SK-N-SH (cell line): ENCODE results near the gene OSBP2. TPM values are rescaled to one million over a fixed set of nuclear protein-coding genes. Genes with fewer than 3 reads are reported as not detected.

Experiments used
- CTCF ChIA-PET: fragments of 300-600, 350-600 bp; formaldehyde crosslinking; extraction: SDS; loops from one replicate; lab custom pipeline; 2021; lab: Yijun Ruan, JAX
- POLR2A ChIA-PET: fragments of 350-600 bp; sonication (Branson Sonifier 250); formaldehyde crosslinking; extraction: SDS; loops from one replicate; lab custom pipeline; 2020; ENCODE audit warnings: antibody characterized with exemption, inconsistent platforms; lab: Yijun Ruan, JAX
- DNase-seq: peaks from one replicate; pipeline ENCODE4 v3.0.0; 2012
- H2AFZ ChIP-seq: fragments of 200-600 bp; sonication (generic); 2 replicates; pipeline ENCODE4 v1.8.1; 2016; ENCODE audit warnings: antibody characterized with exemption, mild to moderate bottlenecking, low read depth
- H3F3A ChIP-seq: fragments of 200-600 bp; sonication (generic); replicated peaks from 2 replicates; pipeline ENCODE3; 2016; ENCODE audit warnings: antibody characterized with exemption, mild to moderate bottlenecking; ENCODE audit not compliant: insufficient read depth
- H3K27ac ChIP-seq, 2 experiments: fragments of 200-500 bp in 1 of 2; fragments of 200-600 bp in 1 of 2; sonication (Bioruptor generic) in 1 of 2; sonication (generic), shearing (Covaris generic) in 1 of 2; 2 replicates each; pipeline versions ENCODE4 v1.5.1 to v1.6.1; 2014 to 2016; ENCODE audit warnings: low read depth in 2 of 2, inconsistent platforms in 1 of 2, low read length in 1 of 2, mild to moderate bottlenecking in 1 of 2, mixed read lengths in 1 of 2
- H3K27me3 ChIP-seq: fragments of 200-600 bp; sonication (generic), shearing (Covaris generic); 2 replicates; pipeline ENCODE4 v1.6.1; 2016; ENCODE audit warnings: mixed run types; ENCODE audit not compliant: insufficient read depth
- H3K36me3 ChIP-seq, 2 experiments: fragments of 200-500 bp in 1 of 2; fragments of 200-600 bp in 1 of 2; sonication (Bioruptor generic) in 1 of 2; sonication (generic) in 1 of 2; replicated peaks in 1 of 2; 2 replicates each; pipeline versions ENCODE3 to v1.5.1; 2014 to 2016; ENCODE audit warnings: low read length in 1 of 2, mild to moderate bottlenecking in 1 of 2; ENCODE audit not compliant: insufficient read depth in 2 of 2, control insufficient read depth in 1 of 2
- H3K4me1 ChIP-seq, 2 experiments: fragments of 200-500 bp in 1 of 2; fragments of 200-600 bp in 1 of 2; sonication (Bioruptor generic) in 1 of 2; sonication (generic), shearing (Covaris generic) in 1 of 2; 2 replicates each; pipeline versions ENCODE4 v1.5.1 to v1.6.1; 2014 to 2016; ENCODE audit warnings: low read depth in 1 of 2, low read length in 1 of 2, mixed run types in 1 of 2; ENCODE audit not compliant: insufficient read depth in 2 of 2, control insufficient read depth in 1 of 2
- H3K4me2 ChIP-seq: fragments of 200-600 bp; sonication (generic), shearing (Covaris generic); 2 replicates; pipeline ENCODE4 v1.6.1; 2017; ENCODE audit warnings: mixed run types
- H3K4me3 ChIP-seq, 2 experiments: fragments of 200-500 bp in 1 of 2; fragments of 200-600 bp in 1 of 2; sonication (Bioruptor generic) in 1 of 2; sonication (generic), shearing (Covaris generic) in 1 of 2; 2 replicates each; pipeline versions ENCODE4 v1.5.1 to v1.8.1; 2014 to 2016; ENCODE audit warnings: low read depth in 2 of 2, inconsistent platforms in 1 of 2, low read length in 1 of 2, mild to moderate bottlenecking in 1 of 2, mixed read lengths in 1 of 2, moderate library complexity in 1 of 2
- H3K79me2 ChIP-seq: fragments of 200-600 bp; sonication (generic); 2 replicates; pipeline ENCODE4 v1.8.1; 2017; ENCODE audit warnings: mild to moderate bottlenecking; ENCODE audit not compliant: insufficient read depth
- H3K9ac ChIP-seq: fragments of 200-600 bp; sonication (generic); 2 replicates; pipeline ENCODE4 v1.6.1; 2017; ENCODE audit warnings: mixed run types
- H3K9me2 ChIP-seq: fragments of 200-600 bp; sonication (generic); 2 replicates; pipeline ENCODE4 v1.6.1; 2017; ENCODE audit warnings: mixed run types
- H3K9me3 ChIP-seq: fragments of 200-600 bp; sonication (generic); 2 replicates; pipeline ENCODE4 v1.6.1; 2017; ENCODE audit warnings: mixed run types, mild to moderate bottlenecking, moderate library complexity
- H4K20me1 ChIP-seq: fragments of 200-600 bp; sonication (generic); 2 replicates; pipeline ENCODE4 v1.6.1; 2017; ENCODE audit warnings: mild to moderate bottlenecking, mixed run types; ENCODE audit not compliant: insufficient read depth
- ELF1 ChIP-seq: IDR thresholded peaks from 2 replicates; pipeline ENCODE4 v1.4.0; 2012
- EP300 ChIP-seq, 2 experiments: IDR thresholded peaks; 2 replicates each; pipeline versions ENCODE4 v1.4.0 to v1.6.1; 2012; ENCODE audit warnings: borderline replicate concordance in 1 of 2, low read depth in 1 of 2, low read length in 1 of 2
- EZH2phosphoT487 ChIP-seq: fragments of 200-600 bp; sonication (generic); IDR thresholded peaks from 2 replicates; pipeline ENCODE4 v1.6.1; 2017; ENCODE audit warnings: low read depth, mixed run types, mild to moderate bottlenecking, antibody characterized with exemption, moderate library complexity, borderline replicate concordance
- FOSL2 ChIP-seq: IDR thresholded peaks from 2 replicates; pipeline ENCODE4 v1.4.0; 2012; ENCODE audit warnings: low read depth, mild to moderate bottlenecking, moderate library complexity, borderline replicate concordance
- FOXM1 ChIP-seq: IDR thresholded peaks from 2 replicates; pipeline ENCODE4 v1.4.0; 2012; ENCODE audit warnings: low read depth, mild to moderate bottlenecking
- GABPA ChIP-seq: IDR thresholded peaks from 2 replicates; pipeline ENCODE4 v1.4.0; 2012; ENCODE audit warnings: low read depth, mild to moderate bottlenecking
- MEF2A ChIP-seq: IDR thresholded peaks from 2 replicates; pipeline ENCODE4 v1.4.0; 2012; ENCODE audit warnings: low read depth, borderline replicate concordance
- NFIC ChIP-seq: IDR thresholded peaks from 2 replicates; pipeline ENCODE4 v1.4.0; 2012; ENCODE audit warnings: borderline replicate concordance
- POLR2AphosphoS5 ChIP-seq: IDR thresholded peaks from 2 replicates; pipeline ENCODE4 v1.6.1; 2012; ENCODE audit warnings: low read depth, low read length
- RCOR1 ChIP-seq: fragments of 150-350 bp; IDR thresholded peaks from 2 replicates; pipeline ENCODE4 v1.6.1; 2017; ENCODE audit warnings: antibody characterized with exemption, low read length
- RXRA ChIP-seq: IDR thresholded peaks from 2 replicates; pipeline ENCODE4 v1.4.0; 2012; ENCODE audit warnings: low read depth, mild to moderate bottlenecking, borderline replicate concordance
- SMC3 ChIP-seq: IDR thresholded peaks from 2 replicates; pipeline ENCODE4 v1.6.1; 2012; ENCODE audit warnings: low read depth, low read length, improper control_type of control experiment
- TAF1 ChIP-seq: IDR thresholded peaks from 2 replicates; pipeline ENCODE4 v1.6.1; 2012; ENCODE audit warnings: low read depth, mild to moderate bottlenecking, low read length, moderate library complexity, borderline replicate concordance
- TEAD4 ChIP-seq: IDR thresholded peaks from 2 replicates; pipeline ENCODE4 v1.4.0; 2012; ENCODE audit warnings: mild to moderate bottlenecking, borderline replicate concordance; ENCODE audit not compliant: insufficient read depth
- YY1 ChIP-seq: IDR thresholded peaks from 2 replicates; pipeline ENCODE4 v1.4.0; 2012; ENCODE audit warnings: low read depth, mild to moderate bottlenecking
- ZBTB33 ChIP-seq: IDR thresholded peaks from 2 replicates; pipeline ENCODE4 v1.4.0; 2012; ENCODE audit warnings: low read depth, borderline replicate concordance
- WGBS: methylation state at CpG from one replicate; pipeline ENCODE4 v1.1.6; 2017; ENCODE audit warnings: low lambda C conversion rate; 5-methylcytosine and 5-hydroxymethylcytosine counted together
- polyA plus RNA-seq, 3 experiments: library from polyadenylated mRNA; depleted of rRNA; stranded (reverse); fragments of >200 nt; gene quantifications; 2 replicates each; pipeline ENCODE4 v1.2.3, GENCODE V29; 2012
- TF ChIP-seq, protein P1 (sequence below): IDR thresholded peaks from 2 replicates; pipeline ENCODE4 v1.4.0; 2012; ENCODE audit warnings: low read depth
- TF ChIP-seq, protein P2 (sequence below): IDR thresholded peaks from 2 replicates; pipeline ENCODE4 v1.4.0; 2012; ENCODE audit warnings: low read depth, borderline replicate concordance
- TF ChIP-seq, protein P3 (sequence below): fragments of 150-350 bp; IDR thresholded peaks from 2 replicates; pipeline ENCODE4 v1.6.1; 2017; ENCODE audit warnings: antibody characterized with exemption, low read length, low read depth, borderline replicate concordance
- TF ChIP-seq, protein P4 (sequence below): IDR thresholded peaks from 2 replicates; pipeline ENCODE4 v1.6.1; 2012; ENCODE audit warnings: mild to moderate bottlenecking, low read depth, low read length, moderate library complexity

Gene OSBP2
- polyA plus RNA-seq, 1 of the 3 experiments (the other 2 are of a cell fraction): 3.1 TPM

DNA sequence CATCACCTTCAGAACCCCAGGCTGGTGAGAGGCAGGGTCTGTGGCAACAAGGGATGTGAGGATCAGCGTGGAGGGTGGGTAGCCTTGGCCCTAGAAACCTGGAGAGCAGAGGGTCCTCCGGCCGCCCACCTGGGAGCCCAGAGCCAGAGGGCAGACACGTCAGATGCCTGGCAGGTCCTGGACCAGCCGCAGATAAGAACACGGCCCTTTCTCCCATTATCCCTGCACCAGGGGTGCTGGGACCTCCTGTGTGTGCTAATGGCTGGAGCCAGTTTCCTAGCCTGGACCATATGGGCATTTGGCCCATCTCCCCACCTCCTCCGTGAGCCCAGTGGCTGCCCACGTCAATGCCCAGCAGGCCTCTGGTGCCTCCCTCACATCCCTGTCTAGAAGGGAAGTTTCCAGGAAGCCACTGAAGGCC lies 185.5 kb downstream of the OSBP2 start:
- no peaks in the 10 kb centered on the region for H3F3A ChIP-seq
- WGBS: 93% methylated on average over 8 of the region's 8 CpGs
- H3K4me2 ChIP-seq: no peak overlapping the region
- H2AFZ ChIP-seq: no peak overlapping the region
- no peaks in the 10 kb centered on the region for H3K79me2 ChIP-seq
- H3K4me3 ChIP-seq: no peak overlapping the region
- TF ChIP-seq EP300 (IDR thresholded peaks at IDR 0.05; ENCODE audit: borderline replicate concordance in 1 of 2, low read depth in 1 of 2, low read length in 1 of 2) (no peak), FOSL2 (no peak), GABPA (no peak), EZH2phosphoT487 (no peak), RCOR1 (no peak), TEAD4 (no peak)
- TF ChIP-seq, protein P1, sequence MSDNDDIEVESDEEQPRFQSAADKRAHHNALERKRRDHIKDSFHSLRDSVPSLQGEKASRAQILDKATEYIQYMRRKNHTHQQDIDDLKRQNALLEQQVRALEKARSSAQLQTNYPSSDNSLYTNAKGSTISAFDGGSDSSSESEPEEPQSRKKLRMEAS: no peak
- TF ChIP-seq, all 33 proteins: peak for 0
- Histone ChIP-seq H3K36me3 (no peaks in the 10 kb centered on the region), H3K9me2 (no peaks in the 10 kb centered on the region), H3K9ac (no peak overlapping the region), H3K27ac (no peak overlapping the region; a peak in 1 of 4 replicates), H4K20me1 (no peaks in the 10 kb centered on the region), H3K9me3 (no peaks in the 10 kb centered on the region), H3K4me1 (peaks cover 0 to 73% of the 10 kb centered on the region in 2 experiments; a peak in 1 of 4 replicates), H3K27me3 (no peaks in the 10 kb centered on the region)
- ChIA-PET CTCF (interaction anchor here (1.7 kb wide), 1 partner anchor 10 kb away, joined by 10 read pairs; no protein-coding TSS in a partner anchor), POLR2A (no interaction called here)
- DNase-seq: no peak

GRCh38 chr22:30880847-30881246 lies 186.2 kb downstream of the OSBP2 start:
- Histone ChIP-seq H3K27me3 (no peaks in the 10 kb centered on the region), H3K9me3 (no peaks in the 10 kb centered on the region), H3K4me1 (peaks cover 0 to 69% of the 10 kb centered on the region in 2 experiments; a peak in 1 of 4 replicates), H3K9ac (no peak overlapping the region), H4K20me1 (no peaks in the 10 kb centered on the region), H3K4me2 (no peak overlapping the region), H3K79me2 (no peaks in the 10 kb centered on the region), H3K4me3 (no peak overlapping the region), H3F3A (no peaks in the 10 kb centered on the region), H3K9me2 (no peaks in the 10 kb centered on the region), H2AFZ (no peak overlapping the region), H3K27ac (peak overlapping the region in 1 of 2 experiments; percentile 43; a peak in 1 of 4 replicates), H3K36me3 (no peaks in the 10 kb centered on the region)
- no CpG with 5 or more reads among the region's 5 CpGs for WGBS
- DNase-seq: no peak
- TF ChIP-seq RCOR1 (no peak), FOXM1 (no peak), ELF1 (no peak), SMC3 (no peak), GABPA (no peak), NFIC (no peak), ZBTB33 (no peak), EZH2phosphoT487 (no peak), TAF1 (no peak), MEF2A (no peak), POLR2AphosphoS5 (no peak), YY1 (no peak), RXRA (no peak)
- TF ChIP-seq, protein P2, sequence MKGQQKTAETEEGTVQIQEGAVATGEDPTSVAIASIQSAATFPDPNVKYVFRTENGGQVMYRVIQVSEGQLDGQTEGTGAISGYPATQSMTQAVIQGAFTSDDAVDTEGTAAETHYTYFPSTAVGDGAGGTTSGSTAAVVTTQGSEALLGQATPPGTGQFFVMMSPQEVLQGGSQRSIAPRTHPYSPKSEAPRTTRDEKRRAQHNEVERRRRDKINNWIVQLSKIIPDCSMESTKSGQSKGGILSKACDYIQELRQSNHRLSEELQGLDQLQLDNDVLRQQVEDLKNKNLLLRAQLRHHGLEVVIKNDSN: no peak
- TF ChIP-seq, protein P3, sequence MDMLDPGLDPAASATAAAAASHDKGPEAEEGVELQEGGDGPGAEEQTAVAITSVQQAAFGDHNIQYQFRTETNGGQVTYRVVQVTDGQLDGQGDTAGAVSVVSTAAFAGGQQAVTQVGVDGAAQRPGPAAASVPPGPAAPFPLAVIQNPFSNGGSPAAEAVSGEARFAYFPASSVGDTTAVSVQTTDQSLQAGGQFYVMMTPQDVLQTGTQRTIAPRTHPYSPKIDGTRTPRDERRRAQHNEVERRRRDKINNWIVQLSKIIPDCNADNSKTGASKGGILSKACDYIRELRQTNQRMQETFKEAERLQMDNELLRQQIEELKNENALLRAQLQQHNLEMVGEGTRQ: no peak
- TF ChIP-seq, protein P4, sequence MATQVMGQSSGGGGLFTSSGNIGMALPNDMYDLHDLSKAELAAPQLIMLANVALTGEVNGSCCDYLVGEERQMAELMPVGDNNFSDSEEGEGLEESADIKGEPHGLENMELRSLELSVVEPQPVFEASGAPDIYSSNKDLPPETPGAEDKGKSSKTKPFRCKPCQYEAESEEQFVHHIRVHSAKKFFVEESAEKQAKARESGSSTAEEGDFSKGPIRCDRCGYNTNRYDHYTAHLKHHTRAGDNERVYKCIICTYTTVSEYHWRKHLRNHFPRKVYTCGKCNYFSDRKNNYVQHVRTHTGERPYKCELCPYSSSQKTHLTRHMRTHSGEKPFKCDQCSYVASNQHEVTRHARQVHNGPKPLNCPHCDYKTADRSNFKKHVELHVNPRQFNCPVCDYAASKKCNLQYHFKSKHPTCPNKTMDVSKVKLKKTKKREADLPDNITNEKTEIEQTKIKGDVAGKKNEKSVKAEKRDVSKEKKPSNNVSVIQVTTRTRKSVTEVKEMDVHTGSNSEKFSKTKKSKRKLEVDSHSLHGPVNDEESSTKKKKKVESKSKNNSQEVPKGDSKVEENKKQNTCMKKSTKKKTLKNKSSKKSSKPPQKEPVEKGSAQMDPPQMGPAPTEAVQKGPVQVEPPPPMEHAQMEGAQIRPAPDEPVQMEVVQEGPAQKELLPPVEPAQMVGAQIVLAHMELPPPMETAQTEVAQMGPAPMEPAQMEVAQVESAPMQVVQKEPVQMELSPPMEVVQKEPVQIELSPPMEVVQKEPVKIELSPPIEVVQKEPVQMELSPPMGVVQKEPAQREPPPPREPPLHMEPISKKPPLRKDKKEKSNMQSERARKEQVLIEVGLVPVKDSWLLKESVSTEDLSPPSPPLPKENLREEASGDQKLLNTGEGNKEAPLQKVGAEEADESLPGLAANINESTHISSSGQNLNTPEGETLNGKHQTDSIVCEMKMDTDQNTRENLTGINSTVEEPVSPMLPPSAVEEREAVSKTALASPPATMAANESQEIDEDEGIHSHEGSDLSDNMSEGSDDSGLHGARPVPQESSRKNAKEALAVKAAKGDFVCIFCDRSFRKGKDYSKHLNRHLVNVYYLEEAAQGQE: no peak
- TF ChIP-seq, protein P1: no peak
- POLR2A ChIA-PET: no interaction called here
- CTCF ChIA-PET: interaction anchor here (0.8 to 1.9 kb wide), 3 partner anchors 10 to 106 kb away, joined by 3 to 14 read pairs (median 3); no protein-coding TSS in a partner anchor
